Skeletal muscle satellite cell (primary cell): Measurements from ENCODE around the gene ANGPT4.

Source experiments
- H3K27me3 ChIP-seq: 2 replicates; pipeline ENCODE4 v1.7.0; 2013; ENCODE audit warnings: low read length; ENCODE audit not compliant: control insufficient read depth, insufficient read depth
- H3K36me3 ChIP-seq: 2 replicates; pipeline ENCODE4 v1.7.0; 2013; ENCODE audit warnings: mild to moderate bottlenecking, control low read depth, low read length; ENCODE audit not compliant: insufficient read depth
- H3K4me1 ChIP-seq: 2 replicates; pipeline ENCODE4 v1.7.0; 2013; ENCODE audit warnings: low read length; ENCODE audit not compliant: control insufficient read depth, insufficient read depth
- H3K4me2 ChIP-seq: 2 replicates; pipeline ENCODE4 v1.7.0; 2013; ENCODE audit warnings: mild to moderate bottlenecking, low read length
- H3K4me3 ChIP-seq: 2 replicates; pipeline ENCODE4 v1.7.0; 2013; ENCODE audit warnings: low read length
- H3K9ac ChIP-seq: 2 replicates; pipeline ENCODE4 v1.7.0; 2013; ENCODE audit warnings: mild to moderate bottlenecking, low read depth, low read length, moderate library complexity
- H3K9me3 ChIP-seq: replicated peaks from 2 replicates; pipeline ENCODE4 v1.7.0; 2013; ENCODE audit warnings: mild to moderate bottlenecking, control low read depth, low read length

ANGPT4 gene

DNA sequence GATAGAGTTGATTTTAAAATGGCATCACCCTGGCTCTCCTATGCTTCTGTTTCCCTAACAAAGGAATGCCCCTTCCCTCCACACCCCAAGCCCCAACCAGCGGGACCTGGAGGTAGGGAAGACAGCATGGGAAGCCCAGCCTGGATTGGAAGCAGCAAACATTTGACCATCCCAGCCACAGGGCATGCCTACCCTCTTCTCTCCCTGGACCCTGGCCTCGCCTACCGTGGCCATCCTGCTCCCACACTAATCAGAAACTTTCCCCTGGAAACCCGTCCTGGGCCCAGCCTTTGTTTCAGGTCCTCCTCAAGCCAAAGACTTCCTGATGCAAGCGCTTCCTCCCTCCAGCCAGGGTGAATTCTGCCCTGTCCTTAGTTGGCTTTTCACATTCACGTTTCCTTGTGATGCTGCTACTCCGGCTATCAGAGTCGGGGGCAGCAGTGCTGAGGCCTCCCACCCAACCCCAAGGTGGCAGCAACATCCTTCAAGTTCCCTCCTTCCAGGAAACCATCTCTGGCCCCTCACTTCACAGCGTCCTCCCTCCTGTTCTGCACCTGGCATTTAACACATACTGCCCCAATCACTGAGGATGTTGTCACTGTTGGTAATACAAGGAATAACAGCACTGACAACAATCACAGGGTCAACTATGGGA is 18.2 kb upstream of the ANGPT4 start:
- Histone ChIP-seq H3K9ac (no peak overlapping the region), H3K4me3 (no peak overlapping the region), H3K36me3 (no peaks in the 10 kb centered on the region), H3K4me1 (no peaks in the 10 kb centered on the region), H3K4me2 (no peak overlapping the region), H3K27me3 (no peaks in the 10 kb centered on the region), H3K9me3 (no peaks in the 10 kb centered on the region)

DNA sequence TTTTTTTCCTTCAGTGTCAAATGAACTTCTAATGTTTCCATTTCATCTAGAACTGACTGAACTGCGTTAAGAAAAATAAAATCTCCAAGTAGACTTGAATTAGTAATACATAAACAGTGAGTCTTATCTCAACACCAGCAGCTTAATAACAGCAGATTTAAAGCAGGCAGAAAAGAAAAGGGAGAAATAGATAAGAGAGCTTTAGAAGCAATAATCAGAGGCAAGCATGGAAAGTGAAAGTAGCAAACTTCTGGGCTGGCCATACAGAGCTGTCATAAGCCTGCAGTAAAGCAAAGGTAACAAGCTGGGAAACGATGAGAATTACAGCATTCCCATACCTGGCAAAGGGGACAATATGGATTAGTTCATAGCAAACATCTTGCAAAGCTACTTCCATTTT is 16.9 kb upstream of the ANGPT4 start:
- Histone ChIP-seq H3K36me3 (no peaks in the 10 kb centered on the region), H3K9me3 (no peaks in the 10 kb centered on the region), H3K27me3 (no peaks in the 10 kb centered on the region), H3K9ac (no peak overlapping the region), H3K4me3 (no peak overlapping the region), H3K4me2 (no peak overlapping the region), H3K4me1 (no peaks in the 10 kb centered on the region)

DNA sequence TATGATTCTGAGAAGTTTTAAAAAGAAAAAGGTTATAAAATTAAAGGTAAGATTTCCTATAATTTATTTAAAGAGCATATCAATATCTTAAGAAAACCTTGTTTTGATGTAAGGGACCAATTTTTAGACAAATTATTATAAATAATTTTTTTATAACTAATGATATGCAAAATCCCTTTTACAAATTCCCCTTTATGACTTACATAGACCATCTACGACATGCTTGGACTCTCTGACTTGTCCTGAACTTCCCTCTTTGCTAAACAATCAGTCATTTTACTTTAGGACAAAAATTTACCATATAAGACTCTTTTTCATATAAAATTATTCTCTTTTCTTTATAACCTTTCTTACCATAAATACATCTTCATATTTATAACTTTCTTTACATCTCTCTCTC is 15.3 kb upstream of the ANGPT4 start:
- Histone ChIP-seq H3K36me3 (no peaks in the 10 kb centered on the region), H3K4me2 (no peak overlapping the region), H3K4me3 (no peak overlapping the region), H3K4me1 (no peaks in the 10 kb centered on the region), H3K9me3 (no peaks in the 10 kb centered on the region), H3K27me3 (no peaks in the 10 kb centered on the region), H3K9ac (no peak overlapping the region)

DNA sequence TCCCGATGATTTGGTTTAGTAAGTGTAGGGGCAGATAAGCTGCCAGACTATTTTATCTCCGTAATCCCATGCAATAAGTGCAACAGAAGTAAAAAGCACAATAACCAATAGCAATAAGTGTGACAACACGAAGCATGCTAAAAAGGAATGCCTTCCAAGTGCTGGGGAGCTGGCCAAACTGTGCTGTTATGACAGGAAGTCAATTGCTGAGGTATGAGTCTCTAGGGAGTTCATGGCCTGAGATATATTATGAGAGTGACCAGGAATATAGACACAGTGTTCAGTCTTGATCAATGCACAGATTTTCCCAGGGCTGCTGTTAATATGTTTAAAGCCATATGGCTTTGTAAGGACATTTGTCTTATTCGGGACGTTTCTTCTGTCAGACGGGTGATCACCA is 10.5 kb upstream of the ANGPT4 start:
- Histone ChIP-seq H3K4me2 (no peak overlapping the region), H3K4me3 (no peak overlapping the region), H3K27me3 (no peaks in the 10 kb centered on the region), H3K9ac (no peak overlapping the region), H3K4me1 (no peaks in the 10 kb centered on the region), H3K36me3 (no peaks in the 10 kb centered on the region), H3K9me3 (no peaks in the 10 kb centered on the region)

DNA sequence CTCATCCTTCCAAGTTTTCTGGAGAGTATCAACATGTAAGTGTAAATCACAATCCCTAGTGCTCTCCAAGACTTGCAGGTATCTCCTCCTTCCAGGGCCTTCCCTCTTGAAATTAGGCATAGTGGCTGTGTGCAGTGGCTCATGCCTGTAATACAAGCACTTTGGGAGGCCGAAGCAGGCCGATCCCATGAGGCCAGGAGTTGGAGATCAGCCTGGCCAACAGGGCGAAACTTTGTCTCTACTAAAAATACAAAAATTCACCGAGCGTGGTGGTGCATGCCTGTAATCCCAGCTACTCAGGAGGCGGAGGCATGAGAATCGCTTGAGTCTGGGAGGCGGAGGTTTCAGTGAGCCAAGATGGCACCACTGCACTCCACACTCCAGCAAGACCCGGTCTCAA is 9.4 kb upstream of the ANGPT4 start:
- H3K4me1 ChIP-seq: no peaks in the 10 kb centered on the region
- no peaks in the 10 kb centered on the region for H3K36me3 ChIP-seq
- no peak overlapping the region for H3K4me2 ChIP-seq
- H3K27me3 ChIP-seq: no peaks in the 10 kb centered on the region
- no peak overlapping the region for H3K9ac ChIP-seq
- no peak overlapping the region for H3K4me3 ChIP-seq
- H3K9me3 ChIP-seq: no peaks in the 10 kb centered on the region

DNA sequence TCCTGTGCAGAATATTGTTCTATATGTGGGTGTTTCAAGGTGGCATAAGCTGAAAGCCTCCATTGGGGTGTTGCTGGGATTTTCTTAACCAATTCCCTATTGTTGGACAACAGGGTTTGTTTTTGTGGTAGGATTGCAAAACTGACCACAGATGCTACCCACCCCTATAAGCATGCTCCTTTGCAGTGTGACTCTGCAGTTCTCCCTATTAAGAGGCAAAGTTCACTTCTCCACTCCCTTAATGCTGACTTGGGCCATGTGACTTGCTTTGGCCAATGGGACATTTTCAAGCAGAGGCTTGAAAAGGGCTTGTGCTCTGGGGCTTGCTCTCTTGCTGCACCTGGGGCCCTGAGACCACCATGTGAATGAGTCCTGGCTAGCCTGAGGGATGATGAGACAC is 8.5 kb upstream of the ANGPT4 start:
- H3K9me3 ChIP-seq: no peaks in the 10 kb centered on the region
- H3K27me3 ChIP-seq: no peaks in the 10 kb centered on the region
- H3K9ac ChIP-seq: no peak overlapping the region
- H3K4me2 ChIP-seq: no peak overlapping the region
- H3K4me1 ChIP-seq: no peaks in the 10 kb centered on the region
- no peaks in the 10 kb centered on the region for H3K36me3 ChIP-seq
- H3K4me3 ChIP-seq: no peak overlapping the region

GRCh38 chr20:922781-923180 is 6.6 kb upstream of the ANGPT4 start:
- no peak overlapping the region for H3K9ac ChIP-seq
- H3K4me3 ChIP-seq: no peak overlapping the region
- H3K4me1 ChIP-seq: no peaks in the 10 kb centered on the region
- no peak overlapping the region for H3K4me2 ChIP-seq
- H3K9me3 ChIP-seq: no peaks in the 10 kb centered on the region
- H3K27me3 ChIP-seq: peaks cover 12% of the 10 kb centered on the region
- H3K36me3 ChIP-seq: no peaks in the 10 kb centered on the region

GRCh38 chr20:921068-921467 is 4.9 kb upstream of the ANGPT4 start:
- no peak overlapping the region for H3K9ac ChIP-seq
- no peaks in the 10 kb centered on the region for H3K4me1 ChIP-seq
- no peak overlapping the region for H3K4me2 ChIP-seq
- no peak overlapping the region for H3K4me3 ChIP-seq
- no peaks in the 10 kb centered on the region for H3K36me3 ChIP-seq
- H3K27me3 ChIP-seq: peaks cover 19% of the 10 kb centered on the region
- no peaks in the 10 kb centered on the region for H3K9me3 ChIP-seq

DNA sequence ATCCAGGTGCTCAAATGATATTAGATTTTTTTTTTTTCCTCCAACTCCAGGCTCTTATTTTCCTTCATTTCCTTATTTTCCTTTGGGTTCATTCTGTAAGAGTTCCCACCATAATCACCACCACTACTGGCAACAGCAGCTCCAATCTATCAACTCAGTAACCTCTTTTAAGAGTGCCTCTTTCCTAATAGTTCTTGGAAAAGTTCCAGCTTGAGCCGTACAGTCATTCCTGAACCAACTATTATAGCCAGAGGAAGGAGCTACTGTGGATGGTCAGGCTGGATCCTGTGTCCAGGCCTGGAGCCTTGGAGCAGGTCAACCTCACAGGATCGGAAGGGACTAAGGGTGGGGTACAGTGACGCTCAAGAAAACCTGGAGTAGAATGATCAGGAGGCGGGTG is 4.2 kb upstream of the ANGPT4 start:
- peaks cover 23% of the 10 kb centered on the region for H3K27me3 ChIP-seq
- no peaks in the 10 kb centered on the region for H3K4me1 ChIP-seq
- H3K4me2 ChIP-seq: no peak overlapping the region
- H3K4me3 ChIP-seq: no peak overlapping the region
- no peaks in the 10 kb centered on the region for H3K36me3 ChIP-seq
- no peaks in the 10 kb centered on the region for H3K9me3 ChIP-seq
- no peak overlapping the region for H3K9ac ChIP-seq

GRCh38 chr20:919491-919916 is 3.4 kb upstream of the ANGPT4 start:
- Histone ChIP-seq H3K4me2 (no peak overlapping the region), H3K4me3 (no peak overlapping the region), H3K4me1 (no peaks in the 10 kb centered on the region), H3K36me3 (no peaks in the 10 kb centered on the region), H3K9me3 (no peaks in the 10 kb centered on the region), H3K27me3 (peaks cover 26% of the 10 kb centered on the region), H3K9ac (no peak overlapping the region)

- Histone ChIP-seq H3K27me3 (peaks cover 28% of the 10 kb centered on the region), H3K4me2 (no peak overlapping the region), H3K36me3 (no peaks in the 10 kb centered on the region), H3K4me1 (no peaks in the 10 kb centered on the region), H3K9me3 (no peaks in the 10 kb centered on the region), H3K9ac (no peak overlapping the region), H3K4me3 (no peak overlapping the region)
Measured at GRCh38 chr20:917416-917815, 1.3 kb upstream of the ANGPT4 start.

- no peaks in the 10 kb centered on the region for H3K36me3 ChIP-seq
- H3K4me1 ChIP-seq: no peaks in the 10 kb centered on the region
- H3K9me3 ChIP-seq: no peaks in the 10 kb centered on the region
- peaks cover 28% of the 10 kb centered on the region for H3K27me3 ChIP-seq
- no peak overlapping the region for H3K9ac ChIP-seq
- H3K4me2 ChIP-seq: no peak overlapping the region
- no peak overlapping the region for H3K4me3 ChIP-seq
Measured at GRCh38 chr20:916825-917224, 691 bp upstream of the ANGPT4 start.
